ENCODE measurements around the gene C6orf120.
"Not testable (repeated sequence)": the region's sequence is repeated elsewhere in the genome, so short reads cannot be mapped to it uniquely, and the experiment has no call there.

Gene C6orf120

GRCh38 chr6:169695131-169695530 lies 6.8 kb upstream of the C6orf120 start:
- no peaks in the 10 kb centered on the region for H4K20me1 ChIP-seq (ENCODE audit: insufficient read depth, low read length)
- H3K36me3 ChIP-seq (replicated peaks; ENCODE audit: low read depth, low read length) = no peaks in the 10 kb centered on the region
- no peak overlapping the region for H2AFZ ChIP-seq (ENCODE audit: low read depth, low read length)
- TF ChIP-seq CTCF (IDR thresholded peaks at IDR 0.05; ENCODE audit: low read depth, low read length) = no peak
- no peak for TF ChIP-seq EZH2phosphoT487 (IDR thresholded peaks at IDR 0.05; ENCODE audit: low read depth)
- H3K79me2 ChIP-seq (ENCODE audit: low read length) = peaks cover 7% of the 10 kb centered on the region; the same call in 1 of the 2 replicates
- H3K9me3 ChIP-seq (ENCODE audit: insufficient read depth, low read length) = no peaks in the 10 kb centered on the region
- H3K9ac ChIP-seq (ENCODE audit: low read length) = no peak overlapping the region
- no peak overlapping the region for H3K4me2 ChIP-seq (ENCODE audit: low read length)
- H3K27ac ChIP-seq (ENCODE audit: low read length) = no peak overlapping the region
- H3K4me3 ChIP-seq (ENCODE audit: low read length) = no peak overlapping the region
- no peaks in the 10 kb centered on the region for H3K27me3 ChIP-seq (ENCODE audit: low read depth, low read length)
- no peaks in the 10 kb centered on the region for H3K4me1 ChIP-seq (ENCODE audit: low read length)

DNA sequence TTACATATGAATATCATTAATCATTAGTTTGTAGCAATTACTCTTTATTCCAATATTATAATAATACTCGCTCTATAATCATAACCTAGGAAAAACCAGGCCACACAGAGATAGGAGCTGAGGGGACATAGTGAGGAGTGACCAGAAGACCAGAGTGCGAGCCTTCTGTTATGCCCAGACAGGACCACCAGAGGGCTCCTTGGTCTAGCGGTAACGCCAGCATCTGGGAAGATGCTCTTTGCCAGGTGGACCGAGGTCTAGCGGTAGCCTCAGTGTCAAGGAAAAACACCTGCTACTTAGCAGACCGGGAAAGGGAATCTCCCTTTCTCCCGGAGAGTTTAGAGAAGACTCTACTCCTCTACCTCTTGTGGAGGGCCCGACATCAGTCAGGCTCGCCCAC lies 4.8 kb upstream of the C6orf120 start:
- H4K20me1 ChIP-seq (ENCODE audit: insufficient read depth, low read length); H3K4me3 ChIP-seq (ENCODE audit: low read length); H3K4me2 ChIP-seq (ENCODE audit: low read length); H3K36me3 ChIP-seq (replicated peaks; ENCODE audit: low read depth, low read length); H3K9ac ChIP-seq (ENCODE audit: low read length); H3K27ac ChIP-seq (ENCODE audit: low read length); H2AFZ ChIP-seq (ENCODE audit: low read depth, low read length); H3K27me3 ChIP-seq (ENCODE audit: low read depth, low read length); H3K9me3 ChIP-seq (ENCODE audit: insufficient read depth, low read length); H3K4me1 ChIP-seq (ENCODE audit: low read length): not testable (repeated sequence)
- H3K79me2 ChIP-seq (ENCODE audit: low read length) = peaks cover 26% of the 10 kb centered on the region
- peak; percentile 17; the same call in 1 of the 2 replicates for TF ChIP-seq CTCF (IDR thresholded peaks at IDR 0.05; ENCODE audit: low read depth, low read length)

DNA sequence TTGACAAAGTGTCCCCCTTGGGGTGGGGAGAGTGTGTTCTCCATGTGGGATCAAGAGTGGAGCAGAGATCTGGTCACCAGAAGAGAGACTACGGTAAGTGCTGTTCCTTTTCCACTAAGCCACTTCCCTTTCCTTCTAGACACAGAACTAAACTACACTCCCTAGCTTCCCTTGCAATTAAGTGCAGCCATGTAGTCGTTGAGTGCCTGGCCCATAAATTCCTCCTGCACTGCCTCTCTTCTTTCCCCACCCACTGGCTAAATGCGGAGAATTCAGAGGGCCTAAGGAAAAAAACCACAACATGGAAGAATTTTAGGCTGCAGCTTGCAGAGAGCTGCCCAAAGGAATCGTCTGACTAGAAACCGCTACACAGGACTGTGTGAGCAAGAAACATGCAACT lies 1.6 kb upstream of the C6orf120 start:
- peaks cover 3% of the 10 kb centered on the region for H3K36me3 ChIP-seq (replicated peaks; ENCODE audit: low read depth, low read length)
- H3K9me3 ChIP-seq (ENCODE audit: insufficient read depth, low read length) = no peaks in the 10 kb centered on the region
- H3K79me2 ChIP-seq (ENCODE audit: low read length) = peaks cover 58% of the 10 kb centered on the region
- H3K27ac ChIP-seq (ENCODE audit: low read length) = no peak overlapping the region
- no peak for TF ChIP-seq CTCF (IDR thresholded peaks at IDR 0.05; ENCODE audit: low read depth, low read length)
- no peak for TF ChIP-seq EZH2phosphoT487 (IDR thresholded peaks at IDR 0.05; ENCODE audit: low read depth)
- no peak overlapping the region for H3K4me3 ChIP-seq (ENCODE audit: low read length)
- no peak overlapping the region for H2AFZ ChIP-seq (ENCODE audit: low read depth, low read length)
- H3K9ac ChIP-seq (ENCODE audit: low read length) = no peak overlapping the region
- H3K4me2 ChIP-seq (ENCODE audit: low read length) = peak overlapping the region; percentile 76
- H3K27me3 ChIP-seq (ENCODE audit: low read depth, low read length) = no peaks in the 10 kb centered on the region
- H4K20me1 ChIP-seq (ENCODE audit: insufficient read depth, low read length) = 0 out of 2 replicates have a peak, but pooled peaks cover 16% of the 10 kb centered on the region
- peaks cover 22% of the 10 kb centered on the region for H3K4me1 ChIP-seq (ENCODE audit: low read length)

GRCh38 chr6:169701311-169701953 lies 494 bp upstream of the C6orf120 start:
- peaks cover 22% of the 10 kb centered on the region for H3K4me1 ChIP-seq (ENCODE audit: low read length)
- H2AFZ ChIP-seq (ENCODE audit: low read depth, low read length) = peak overlapping the region; percentile 72; the same call in 1 of the 2 replicates
- peak overlapping the region; percentile 76 for H3K4me2 ChIP-seq (ENCODE audit: low read length)
- peak overlapping the region; percentile 31 for H3K27ac ChIP-seq (ENCODE audit: low read length)
- peak overlapping the region; percentile 94 for H3K9ac ChIP-seq (ENCODE audit: low read length)
- H3K79me2 ChIP-seq (ENCODE audit: low read length) = peaks cover 60% of the 10 kb centered on the region
- H4K20me1 ChIP-seq (ENCODE audit: insufficient read depth, low read length) = 0 out of 2 replicates have a peak, but pooled peaks cover 17% of the 10 kb centered on the region
- TF ChIP-seq EZH2phosphoT487 (IDR thresholded peaks at IDR 0.05; ENCODE audit: low read depth) (no peak), CTCF (IDR thresholded peaks at IDR 0.05; ENCODE audit: low read depth, low read length) (no peak)
- peaks cover 3% of the 10 kb centered on the region for H3K36me3 ChIP-seq (replicated peaks; ENCODE audit: low read depth, low read length)
- no peaks in the 10 kb centered on the region for H3K27me3 ChIP-seq (ENCODE audit: low read depth, low read length)
- H3K9me3 ChIP-seq (ENCODE audit: insufficient read depth, low read length) = no peaks in the 10 kb centered on the region
- peak overlapping the region; percentile 97 for H3K4me3 ChIP-seq (ENCODE audit: low read length)
